ENCODE measurements around the gene PLRG1.

Gene PLRG1

DNA sequence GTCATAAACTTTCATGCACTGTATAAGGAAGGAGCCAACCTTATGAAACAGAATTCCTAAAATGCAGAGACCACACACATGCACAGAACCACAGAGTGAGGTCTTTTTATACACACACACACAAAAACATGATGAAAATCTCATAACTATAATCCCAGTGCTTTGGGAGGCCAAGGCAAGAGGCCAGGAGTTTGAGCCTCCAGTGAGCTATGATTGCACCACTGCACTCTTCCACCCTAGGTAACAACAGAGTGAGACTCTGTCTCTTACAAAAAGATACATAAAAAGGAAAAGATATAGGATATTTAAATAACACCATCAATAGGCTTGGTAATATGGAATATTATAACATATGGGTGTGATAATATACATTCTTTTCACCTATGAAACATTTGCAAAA lies 29.7 kb upstream of the PLRG1 start:
- no peak overlapping the region for H3K4me3 ChIP-seq (ENCODE audit: low read depth, low read length)
- CTCF ChIA-PET, result no interaction called here
- H3K9me3 ChIP-seq (ENCODE audit: control insufficient read depth, insufficient read depth, low read depth, low read length), result no peaks in the 10 kb centered on the region
- no peaks in the 10 kb centered on the region for H3K4me1 ChIP-seq (ENCODE audit: control insufficient read depth, insufficient read depth, low read length)
- TF ChIP-seq, protein P1, sequence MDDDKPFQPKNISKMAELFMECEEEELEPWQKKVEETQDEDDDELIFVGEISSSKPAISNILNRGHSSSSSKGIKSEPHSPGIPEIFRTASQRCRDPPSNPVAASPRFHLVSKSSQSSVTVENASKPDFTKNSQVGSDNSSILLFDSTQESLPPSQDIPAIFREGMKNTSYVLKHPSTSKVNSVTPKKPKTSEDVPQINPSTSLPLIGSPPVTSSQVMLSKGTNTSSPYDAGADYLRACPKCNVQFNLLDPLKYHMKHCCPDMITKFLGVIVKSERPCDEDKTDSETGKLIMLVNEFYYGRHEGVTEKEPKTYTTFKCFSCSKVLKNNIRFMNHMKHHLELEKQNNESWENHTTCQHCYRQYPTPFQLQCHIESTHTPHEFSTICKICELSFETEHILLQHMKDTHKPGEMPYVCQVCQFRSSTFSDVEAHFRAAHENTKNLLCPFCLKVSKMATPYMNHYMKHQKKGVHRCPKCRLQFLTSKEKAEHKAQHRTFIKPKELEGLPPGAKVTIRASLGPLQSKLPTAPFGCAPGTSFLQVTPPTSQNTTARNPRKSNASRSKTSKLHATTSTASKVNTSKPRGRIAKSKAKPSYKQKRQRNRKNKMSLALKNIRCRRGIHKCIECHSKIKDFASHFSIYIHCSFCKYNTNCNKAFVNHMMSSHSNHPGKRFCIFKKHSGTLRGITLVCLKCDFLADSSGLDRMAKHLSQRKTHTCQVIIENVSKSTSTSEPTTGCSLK (tag by site-specific recombination; IDR thresholded peaks at IDR 0.05), result no peak
- TF ChIP-seq ZNF292 (tag by site-specific recombination; IDR thresholded peaks at IDR 0.05; ENCODE audit: borderline replicate concordance, low read depth) (no peak), ZNF426 (tag by site-specific recombination; IDR thresholded peaks at IDR 0.05) (no peak), ZIC2 (tag by site-specific recombination; IDR thresholded peaks at IDR 0.05) (no peak), YY1 (tag by site-specific recombination; IDR thresholded peaks at IDR 0.05) (no peak), ZBTB7A (tag by site-specific recombination; IDR thresholded peaks at IDR 0.05; ENCODE audit: low read depth) (no peak), ZNF544 (tag by site-specific recombination; IDR thresholded peaks at IDR 0.05) (no peak), SCRT2 (tag by site-specific recombination; IDR thresholded peaks at IDR 0.05) (no peak), GLIS1 (tag by site-specific recombination; IDR thresholded peaks at IDR 0.05) (no peak)
- TF ChIP-seq, protein P2, sequence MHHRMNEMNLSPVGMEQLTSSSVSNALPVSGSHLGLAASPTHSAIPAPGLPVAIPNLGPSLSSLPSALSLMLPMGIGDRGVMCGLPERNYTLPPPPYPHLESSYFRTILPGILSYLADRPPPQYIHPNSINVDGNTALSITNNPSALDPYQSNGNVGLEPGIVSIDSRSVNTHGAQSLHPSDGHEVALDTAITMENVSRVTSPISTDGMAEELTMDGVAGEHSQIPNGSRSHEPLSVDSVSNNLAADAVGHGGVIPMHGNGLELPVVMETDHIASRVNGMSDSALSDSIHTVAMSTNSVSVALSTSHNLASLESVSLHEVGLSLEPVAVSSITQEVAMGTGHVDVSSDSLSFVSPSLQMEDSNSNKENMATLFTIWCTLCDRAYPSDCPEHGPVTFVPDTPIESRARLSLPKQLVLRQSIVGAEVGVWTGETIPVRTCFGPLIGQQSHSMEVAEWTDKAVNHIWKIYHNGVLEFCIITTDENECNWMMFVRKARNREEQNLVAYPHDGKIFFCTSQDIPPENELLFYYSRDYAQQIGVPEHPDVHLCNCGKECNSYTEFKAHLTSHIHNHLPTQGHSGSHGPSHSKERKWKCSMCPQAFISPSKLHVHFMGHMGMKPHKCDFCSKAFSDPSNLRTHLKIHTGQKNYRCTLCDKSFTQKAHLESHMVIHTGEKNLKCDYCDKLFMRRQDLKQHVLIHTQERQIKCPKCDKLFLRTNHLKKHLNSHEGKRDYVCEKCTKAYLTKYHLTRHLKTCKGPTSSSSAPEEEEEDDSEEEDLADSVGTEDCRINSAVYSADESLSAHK (tag by site-specific recombination; IDR thresholded peaks at IDR 0.05), result no peak
- TF ChIP-seq, protein P3, sequence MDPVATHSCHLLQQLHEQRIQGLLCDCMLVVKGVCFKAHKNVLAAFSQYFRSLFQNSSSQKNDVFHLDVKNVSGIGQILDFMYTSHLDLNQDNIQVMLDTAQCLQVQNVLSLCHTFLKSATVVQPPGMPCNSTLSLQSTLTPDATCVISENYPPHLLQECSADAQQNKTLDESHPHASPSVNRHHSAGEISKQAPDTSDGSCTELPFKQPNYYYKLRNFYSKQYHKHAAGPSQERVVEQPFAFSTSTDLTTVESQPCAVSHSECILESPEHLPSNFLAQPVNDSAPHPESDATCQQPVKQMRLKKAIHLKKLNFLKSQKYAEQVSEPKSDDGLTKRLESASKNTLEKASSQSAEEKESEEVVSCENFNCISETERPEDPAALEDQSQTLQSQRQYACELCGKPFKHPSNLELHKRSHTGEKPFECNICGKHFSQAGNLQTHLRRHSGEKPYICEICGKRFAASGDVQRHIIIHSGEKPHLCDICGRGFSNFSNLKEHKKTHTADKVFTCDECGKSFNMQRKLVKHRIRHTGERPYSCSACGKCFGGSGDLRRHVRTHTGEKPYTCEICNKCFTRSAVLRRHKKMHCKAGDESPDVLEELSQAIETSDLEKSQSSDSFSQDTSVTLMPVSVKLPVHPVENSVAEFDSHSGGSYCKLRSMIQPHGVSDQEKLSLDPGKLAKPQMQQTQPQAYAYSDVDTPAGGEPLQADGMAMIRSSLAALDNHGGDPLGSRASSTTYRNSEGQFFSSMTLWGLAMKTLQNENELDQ (tag by site-specific recombination; IDR thresholded peaks at IDR 0.05; ENCODE audit: low read depth), result no peak
- TF ChIP-seq, protein P4, sequence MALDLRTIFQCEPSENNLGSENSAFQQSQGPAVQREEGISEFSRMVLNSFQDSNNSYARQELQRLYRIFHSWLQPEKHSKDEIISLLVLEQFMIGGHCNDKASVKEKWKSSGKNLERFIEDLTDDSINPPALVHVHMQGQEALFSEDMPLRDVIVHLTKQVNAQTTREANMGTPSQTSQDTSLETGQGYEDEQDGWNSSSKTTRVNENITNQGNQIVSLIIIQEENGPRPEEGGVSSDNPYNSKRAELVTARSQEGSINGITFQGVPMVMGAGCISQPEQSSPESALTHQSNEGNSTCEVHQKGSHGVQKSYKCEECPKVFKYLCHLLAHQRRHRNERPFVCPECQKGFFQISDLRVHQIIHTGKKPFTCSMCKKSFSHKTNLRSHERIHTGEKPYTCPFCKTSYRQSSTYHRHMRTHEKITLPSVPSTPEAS (tag by site-specific recombination; IDR thresholded peaks at IDR 0.05), result no peak
- TF ChIP-seq, protein P5, sequence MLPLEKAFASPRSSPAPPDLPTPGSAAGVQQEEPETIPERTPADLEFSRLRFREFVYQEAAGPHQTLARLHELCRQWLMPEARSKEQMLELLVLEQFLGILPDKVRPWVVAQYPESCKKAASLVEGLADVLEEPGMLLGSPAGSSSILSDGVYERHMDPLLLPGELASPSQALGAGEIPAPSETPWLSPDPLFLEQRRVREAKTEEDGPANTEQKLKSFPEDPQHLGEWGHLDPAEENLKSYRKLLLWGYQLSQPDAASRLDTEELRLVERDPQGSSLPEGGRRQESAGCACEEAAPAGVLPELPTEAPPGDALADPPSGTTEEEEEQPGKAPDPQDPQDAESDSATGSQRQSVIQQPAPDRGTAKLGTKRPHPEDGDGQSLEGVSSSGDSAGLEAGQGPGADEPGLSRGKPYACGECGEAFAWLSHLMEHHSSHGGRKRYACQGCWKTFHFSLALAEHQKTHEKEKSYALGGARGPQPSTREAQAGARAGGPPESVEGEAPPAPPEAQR (tag by site-specific recombination; IDR thresholded peaks at IDR 0.05), result no peak
- TF ChIP-seq, protein P6, sequence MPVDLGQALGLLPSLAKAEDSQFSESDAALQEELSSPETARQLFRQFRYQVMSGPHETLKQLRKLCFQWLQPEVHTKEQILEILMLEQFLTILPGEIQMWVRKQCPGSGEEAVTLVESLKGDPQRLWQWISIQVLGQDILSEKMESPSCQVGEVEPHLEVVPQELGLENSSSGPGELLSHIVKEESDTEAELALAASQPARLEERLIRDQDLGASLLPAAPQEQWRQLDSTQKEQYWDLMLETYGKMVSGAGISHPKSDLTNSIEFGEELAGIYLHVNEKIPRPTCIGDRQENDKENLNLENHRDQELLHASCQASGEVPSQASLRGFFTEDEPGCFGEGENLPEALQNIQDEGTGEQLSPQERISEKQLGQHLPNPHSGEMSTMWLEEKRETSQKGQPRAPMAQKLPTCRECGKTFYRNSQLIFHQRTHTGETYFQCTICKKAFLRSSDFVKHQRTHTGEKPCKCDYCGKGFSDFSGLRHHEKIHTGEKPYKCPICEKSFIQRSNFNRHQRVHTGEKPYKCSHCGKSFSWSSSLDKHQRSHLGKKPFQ (tag by site-specific recombination; IDR thresholded peaks at IDR 0.05), result no peak
- POLR2A ChIA-PET, result no interaction called here
- H3K27ac ChIP-seq (ENCODE audit: extremely low read depth, low read depth, low read length), result no peak overlapping the region
- H3K36me3 ChIP-seq (ENCODE audit: control insufficient read depth in 2 of 2, insufficient read depth in 1 of 2, low read length in 2 of 2), result no peaks in the 10 kb centered on the region
